ENCODE measurements around the gene ENTPD3.

Gene ENTPD3

DNA sequence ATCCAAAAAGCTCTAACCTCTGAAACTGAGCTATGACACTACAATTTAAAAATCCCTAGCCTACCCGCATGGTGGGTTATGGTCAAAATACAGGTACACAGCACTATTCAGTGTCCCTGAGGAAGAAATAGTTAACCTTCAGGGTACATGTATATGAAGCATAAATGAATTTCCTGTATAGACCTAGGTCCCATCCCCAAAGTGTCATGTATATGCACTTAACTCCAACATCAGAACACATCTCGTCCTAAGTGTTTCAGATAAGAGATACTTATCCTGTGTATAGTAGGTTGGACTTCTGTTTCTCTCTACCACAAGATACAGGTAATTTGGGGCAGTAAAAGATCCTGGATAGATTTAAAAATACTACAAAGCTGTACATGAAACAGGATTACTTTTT, 76.6 kb downstream of the ENTPD3 start:
- DNase-seq, result no peak

DNA sequence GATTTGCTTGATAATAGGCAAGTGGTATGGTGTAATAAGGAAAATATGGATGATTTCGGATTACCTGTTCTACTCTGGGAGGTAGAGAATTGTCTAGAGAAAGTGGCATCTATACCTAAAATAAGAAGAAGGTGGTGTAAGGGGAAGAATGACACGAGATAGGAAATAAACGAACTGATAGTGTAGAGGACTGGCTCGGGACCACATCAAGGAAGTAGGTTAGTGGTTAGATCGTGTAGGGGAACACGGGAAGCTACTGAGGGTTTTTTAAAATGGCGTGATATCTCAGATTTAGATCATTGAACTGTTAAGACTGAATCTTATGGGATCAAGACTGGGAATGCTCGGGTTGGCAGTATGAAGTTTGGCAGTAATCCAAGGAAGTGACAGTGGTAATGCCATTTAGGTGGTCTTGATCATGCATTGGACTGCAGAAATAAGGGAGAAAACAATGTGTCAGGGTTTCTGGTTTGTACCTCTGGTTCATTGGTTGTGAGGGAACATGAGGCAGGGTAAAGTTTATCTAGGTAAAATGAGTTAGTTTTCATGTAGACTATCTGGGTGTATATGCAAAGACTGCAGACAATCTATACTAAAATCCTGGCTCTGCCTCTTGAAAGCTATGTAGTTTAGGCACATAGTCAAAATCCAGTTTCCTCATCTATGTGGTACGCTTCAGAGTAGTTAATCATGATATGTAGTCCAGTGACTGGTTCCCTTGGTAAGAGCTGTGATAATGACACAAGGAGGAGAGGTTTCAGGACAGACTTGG, 77.5 kb downstream of the ENTPD3 start:
- no peak for DNase-seq

DNA sequence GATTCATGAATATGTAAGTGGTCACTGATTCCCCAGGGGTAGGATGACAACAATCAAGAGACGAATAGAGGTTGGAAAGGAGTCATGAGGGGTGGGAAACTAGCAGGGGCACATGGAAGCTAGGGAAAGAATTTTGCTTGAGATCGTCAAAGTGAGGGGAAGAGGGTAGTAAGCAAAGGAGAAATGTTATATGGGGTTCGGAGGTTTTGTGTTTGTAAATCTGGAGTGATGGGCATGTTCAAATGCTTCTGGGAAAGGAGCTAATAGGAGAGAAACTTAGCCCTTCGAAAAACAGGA, 78.1 kb downstream of the ENTPD3 start:
- DNase-seq, result no peak

DNA sequence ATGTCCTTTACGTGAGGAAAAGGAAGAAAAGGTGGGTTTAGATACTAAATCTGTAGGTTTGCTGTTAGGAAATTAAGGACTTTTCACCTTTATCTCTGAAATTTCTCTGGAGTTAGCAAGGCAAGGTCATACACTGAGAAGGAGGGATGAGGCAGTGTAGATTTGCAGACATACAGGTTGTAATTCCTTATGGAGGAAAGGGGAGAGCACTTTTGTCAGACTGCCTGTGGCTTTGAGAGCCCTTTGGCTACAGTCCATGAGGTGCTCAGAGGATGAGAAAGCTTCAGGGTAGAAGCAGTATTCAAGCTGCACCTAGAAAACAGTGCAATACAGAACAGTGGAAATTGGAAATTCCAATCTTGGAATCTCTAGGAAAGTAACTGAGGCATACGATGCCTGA, 78.5 kb downstream of the ENTPD3 start:
- no peak for DNase-seq

DNA sequence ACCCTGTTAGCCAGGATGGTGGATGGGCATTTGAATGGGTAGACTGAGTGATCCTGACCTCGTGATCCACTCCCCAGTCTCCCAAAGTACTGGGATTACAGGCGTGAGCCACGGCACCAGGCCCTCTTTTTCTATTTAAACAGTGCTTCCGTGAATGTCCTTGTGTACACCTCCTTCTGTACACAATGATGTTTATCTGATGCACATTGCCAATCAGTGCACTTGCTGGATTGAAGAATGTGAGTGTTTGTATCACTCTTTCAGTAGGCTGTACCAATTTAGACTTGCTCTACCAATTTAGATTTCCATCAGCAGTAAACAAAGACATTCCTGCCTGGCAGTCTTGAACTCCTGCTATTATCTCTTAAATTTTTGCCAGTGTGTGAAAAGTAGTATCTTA, 81.0 kb downstream of the ENTPD3 start:
- DNase-seq, result no peak

DNA sequence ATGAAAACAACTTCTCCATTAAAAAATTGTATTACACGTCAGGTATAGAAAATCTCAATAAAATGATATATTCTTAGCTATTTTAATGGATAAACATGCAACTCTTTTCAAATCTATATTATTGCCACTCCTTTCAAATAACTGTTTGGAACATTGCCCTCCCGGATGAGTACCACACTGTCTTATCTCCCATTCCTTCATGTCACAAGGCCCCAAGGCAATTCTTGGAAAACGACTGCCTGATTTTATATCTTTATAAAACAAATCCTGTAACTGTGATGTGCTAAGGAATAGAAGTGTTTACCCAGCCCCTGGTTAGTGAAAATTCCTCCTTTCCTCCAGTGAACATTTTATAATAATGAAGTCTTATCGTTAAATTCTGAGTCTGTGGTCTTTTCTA, 83.7 kb downstream of the ENTPD3 start:
- no peak for DNase-seq

DNA sequence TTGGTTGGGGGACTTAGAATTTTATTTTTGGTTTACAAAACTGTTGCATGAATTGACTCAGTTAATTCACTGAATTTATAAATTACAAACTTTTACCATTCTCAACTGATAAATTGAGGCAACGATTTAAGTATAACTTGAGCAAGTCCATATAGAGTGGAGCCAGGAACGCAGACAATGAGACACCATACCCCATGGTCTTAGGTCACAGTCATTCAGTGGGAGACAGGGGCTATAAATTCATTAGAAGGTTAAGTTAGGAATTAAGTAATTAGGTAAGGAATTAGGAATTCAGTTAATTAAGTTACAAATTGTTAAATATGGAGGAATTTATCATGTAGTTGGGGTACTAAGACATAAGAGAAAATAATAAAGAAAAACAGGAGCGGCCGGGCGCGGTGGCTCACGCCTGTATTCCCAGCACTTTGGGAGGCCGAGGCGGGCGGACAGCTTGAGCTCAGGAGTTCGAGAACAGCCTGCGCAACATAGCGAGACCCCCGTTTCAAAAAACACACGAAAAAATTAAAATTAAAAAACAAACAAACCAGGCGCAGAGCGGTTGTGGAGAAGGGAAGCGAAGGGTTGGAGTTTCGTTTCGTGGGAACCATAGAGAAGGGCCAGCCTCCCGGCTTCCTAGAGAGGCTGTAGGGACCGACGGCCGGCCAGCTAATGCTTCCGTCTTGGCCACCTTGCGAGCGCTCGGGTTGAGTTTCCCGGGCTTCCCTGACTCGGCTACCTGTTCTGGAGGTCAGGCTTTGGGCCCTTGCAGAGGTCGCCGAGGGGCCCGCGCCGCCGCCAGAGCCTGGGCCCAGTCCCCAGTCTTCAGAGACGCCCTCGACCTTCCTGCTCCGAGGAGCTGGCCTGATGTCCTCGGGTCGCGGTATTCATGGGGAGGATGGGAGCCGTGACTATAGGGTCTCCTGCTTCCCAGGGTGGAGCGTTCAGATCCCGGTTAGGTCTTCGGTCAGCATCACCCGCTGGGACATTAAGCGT, 89.8 kb downstream of the ENTPD3 start, which contains the start of gene ZNF619:
ZNF619 (plus strand) TSS at position 645 of the 993 bp plus-strand sequence. CDS start 858 bp downstream, outside the sequence.
- peak; percentile 20 for DNase-seq

DNA sequence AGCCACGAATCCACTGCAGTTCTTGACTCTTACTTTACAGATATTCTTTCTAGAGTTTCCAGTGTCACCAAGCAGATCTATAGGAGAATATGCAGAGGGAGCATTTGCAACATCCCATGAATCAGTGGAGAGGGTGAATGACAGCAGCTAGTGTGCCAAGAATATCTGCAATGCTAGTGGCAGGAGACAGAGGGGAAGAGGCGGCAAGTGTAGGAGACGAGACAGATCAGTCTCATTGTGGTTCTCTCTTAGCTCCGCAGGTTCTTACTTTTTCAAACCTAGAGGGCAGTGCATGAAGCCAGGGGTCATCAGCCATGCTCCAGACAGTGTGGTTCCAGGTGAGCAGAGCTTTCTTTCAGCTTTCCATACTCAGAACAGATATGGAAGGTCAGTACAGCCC, 90.7 kb downstream of the ENTPD3 start:
- no peak for DNase-seq

Measured in DMS79 (cell line).